Astrocyte (in vitro differentiated cells and primary cell): ENCODE data around the gene ECHDC3.

Source experiments
- CTCF ChIP-seq: IDR thresholded peaks from 2 replicates; pipeline ENCODE4 v1.5.1; 2011; ENCODE audit warnings: low read depth, mild to moderate bottlenecking, inconsistent platforms, low read length, moderate library complexity; ENCODE audit not compliant: insufficient read depth
- EZH2 ChIP-seq: IDR thresholded peaks from 2 replicates; pipeline ENCODE4 v1.6.1; 2012; ENCODE audit warnings: mild to moderate bottlenecking, low read length, inconsistent platforms; ENCODE audit not compliant: insufficient read depth

GRCh38 chr10:11806706-11807105 is 64.5 kb downstream of the ECHDC3 start:
- TF ChIP-seq CTCF (no peak), EZH2 (no peak)
